Activated T-cell treated with anti-CD3 and anti-CD28 coated beads, Interleukin-2, amount 50 U/mL, for 4 hours (primary cell): Measurements from ENCODE around the gene ALDOB. TPM values are rescaled to one million over a fixed set of nuclear protein-coding genes. Genes with fewer than 3 reads are reported as not detected.

Experiments used
- ATAC-seq, 2 donors: fragments of 200-7000 bp; cut with Tn5 transposase; one replicate each; pipeline ENCODE4 v1.10.0; 2021
- DNase-seq: peaks from one replicate; pipeline ENCODE4 v3.0.0-alpha.2; 2020
- H3K27me3 Mint-ChIP-seq: one replicate; pipeline ENCODE4 v1.8.0; 2021; ENCODE audit warnings: low read depth, mixed read lengths
- H3K36me3 Mint-ChIP-seq: one replicate; pipeline ENCODE4 v1.8.0; 2022; ENCODE audit warnings: mixed read lengths; ENCODE audit not compliant: insufficient read depth
- H3K4me1 Mint-ChIP-seq: one replicate; pipeline ENCODE4 v1.8.0; 2021; ENCODE audit warnings: low read depth, mixed read lengths
- H3K4me3 Mint-ChIP-seq: one replicate; pipeline ENCODE4 v1.8.0; 2021; ENCODE audit warnings: mild to moderate bottlenecking, moderate library complexity, mixed read lengths
- H3K9me3 Mint-ChIP-seq: one replicate; pipeline ENCODE4 v1.8.0; 2021; ENCODE audit warnings: mixed read lengths
- total RNA-seq, 3 donors: library from RNA; stranded (reverse); gene quantifications; one replicate each; pipeline ENCODE4 v1.2.1, GENCODE V29; 2021

The ALDOB gene
- total RNA-seq, 3 donors from 2014 or later, result 0.79 to 1.3 (median 0.89) TPM

GRCh38 chr9:101372327-101373118, 63.1 kb downstream of the ALDOB start:
- no peaks in the 10 kb centered on the region for H3K36me3 Mint-ChIP-seq
- no peak for ATAC-seq
- H3K4me3 Mint-ChIP-seq, result no peak overlapping the region
- peaks cover 4% of the 10 kb centered on the region for H3K9me3 Mint-ChIP-seq
- no peak for DNase-seq
- no peaks in the 10 kb centered on the region for H3K4me1 Mint-ChIP-seq
- peaks cover 14% of the 10 kb centered on the region for H3K27me3 Mint-ChIP-seq

DNA sequence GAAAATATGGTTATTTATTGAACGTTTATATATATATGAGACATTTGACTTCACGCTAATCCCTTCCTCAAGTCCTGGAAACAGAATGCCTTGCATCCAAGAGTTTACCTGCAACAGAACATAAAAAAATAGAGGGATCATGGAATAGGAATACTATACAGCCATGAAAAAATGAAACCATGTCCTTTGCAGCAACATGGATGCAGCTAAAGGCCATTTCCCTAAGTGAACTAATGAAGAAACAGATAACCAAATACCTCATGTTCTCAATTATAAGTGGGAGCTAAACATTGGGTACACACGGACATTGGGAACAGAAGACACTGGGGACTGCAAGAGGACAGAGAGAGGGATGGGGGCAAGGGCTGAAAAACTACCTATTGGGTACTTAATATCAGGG, 63.8 kb downstream of the ALDOB start:
- H3K9me3 Mint-ChIP-seq, result peaks cover 3% of the 10 kb centered on the region
- H3K4me1 Mint-ChIP-seq, result no peaks in the 10 kb centered on the region
- H3K4me3 Mint-ChIP-seq, result no peak overlapping the region
- H3K36me3 Mint-ChIP-seq, result no peaks in the 10 kb centered on the region
- no peak for ATAC-seq
- DNase-seq, result no peak
- peaks cover 9% of the 10 kb centered on the region for H3K27me3 Mint-ChIP-seq

Other genes with a start within 250 kb of the ALDOB start
- under 1 TPM; 0.16 to 0.30 (median 0.16) TPM for gene BAAT, start 50.8 kb downstream of the ALDOB start, total RNA-seq
- 10 to 100 TPM; 18.8 to 19.8 (median 19.6) TPM for gene MRPL50, start 37.2 kb downstream of the ALDOB start, total RNA-seq
- gene ZNF189, start 36.9 kb downstream of the ALDOB start, total RNA-seq, result 1 to 10 TPM; 5.4 to 7.6 (median 6.6) TPM
- gene RNF20, start 98.1 kb upstream of the ALDOB start, total RNA-seq, result 10 to 100 TPM; 36.8 to 41.0 (median 37.1) TPM
- gene PPP3R2, start 159.2 kb upstream of the ALDOB start, total RNA-seq, result not detected